IMR-90 (cell line): ENCODE measurements around the gene SRGN. TPM values are rescaled to one million over a fixed set of nuclear protein-coding genes. Genes with fewer than 3 reads are reported as not detected.

Experiments
- ATAC-seq: fragments of 200-7000 bp; cut with Tn5 transposase; 2 replicates; pipeline ENCODE4 v1.9.1; 2020; ENCODE audit warnings: low read depth, mild to moderate bottlenecking, moderate library complexity
- BruUV-seq: library from RNA; stranded (reverse); fragments of 400-500 nt; replicated peaks from 2 replicates; lab custom pipeline; 2021; lab: Mats Ljungman, UMichigan
- CTCF ChIA-PET: fragments of 300-600 bp; formaldehyde crosslinking; extraction: SDS; loops from one replicate; lab custom pipeline; 2021; ENCODE audit warnings: antibody characterized with exemption; lab: Yijun Ruan, JAX
- POLR2A ChIA-PET: fragments of 300-600 bp; sonication (Branson Sonifier 250); formaldehyde crosslinking; loops from one replicate; lab custom pipeline; 2022; ENCODE audit warnings: antibody characterized with exemption; ENCODE audit not compliant: unreplicated experiment; lab: Charles Lee
- DNase-seq: peaks from one replicate; pipeline ENCODE4 v3.0.0; 2013
- H2AFZ ChIP-seq: replicated peaks from 2 replicates; pipeline ENCODE3; 2013; ENCODE audit warnings: low read length, mild to moderate bottlenecking; ENCODE audit not compliant: poor library complexity
- H2AK5ac ChIP-seq: 2 replicates; pipeline ENCODE4 v1.6.1; 2013; ENCODE audit warnings: low read depth, low read length, inconsistent platforms
- H2AK9ac ChIP-seq: replicated peaks from 2 replicates; pipeline ENCODE3; 2013; ENCODE audit warnings: mild to moderate bottlenecking, low read depth, low read length, moderate library complexity; ENCODE audit not compliant: poor library complexity
- H2BK120ac ChIP-seq: 2 replicates; pipeline ENCODE4 v1.6.1; 2013; ENCODE audit warnings: low read depth, low read length, inconsistent platforms
- H2BK15ac ChIP-seq: 3 replicates; pipeline ENCODE4 v1.6.1; 2013; ENCODE audit warnings: low read depth, low read length, inconsistent platforms
- H2BK20ac ChIP-seq: 2 replicates; pipeline ENCODE4 v1.6.1; 2013; ENCODE audit warnings: low read depth, mild to moderate bottlenecking, inconsistent platforms, low read length, moderate library complexity
- H2BK5ac ChIP-seq: 2 replicates; pipeline ENCODE4 v1.6.1; 2013; ENCODE audit warnings: mild to moderate bottlenecking, low read depth, low read length, inconsistent platforms; ENCODE audit not compliant: poor library complexity, severe bottlenecking
- H3K14ac ChIP-seq: replicated peaks from 2 replicates; pipeline ENCODE4 v1.6.1; 2013; ENCODE audit warnings: low read depth, low read length, inconsistent platforms
- H3K18ac ChIP-seq: 2 replicates; pipeline ENCODE4 v1.6.1; 2013; ENCODE audit warnings: low read depth, low read length, control low read depth
- H3K23ac ChIP-seq: 2 replicates; pipeline ENCODE4 v1.6.1; 2013; ENCODE audit warnings: low read depth, low read length, inconsistent platforms
- H3K27ac ChIP-seq: 2 replicates; pipeline ENCODE4 v1.5.1; 2013; ENCODE audit warnings: mild to moderate bottlenecking, control low read depth, low read length; ENCODE audit not compliant: insufficient read depth
- H3K27me3 ChIP-seq: 2 replicates; pipeline ENCODE4 v1.6.1; 2013; ENCODE audit warnings: low read length; ENCODE audit not compliant: control insufficient read depth, insufficient read depth
- H3K36me3 ChIP-seq: 2 replicates; pipeline ENCODE4 v1.6.1; 2013; ENCODE audit warnings: low read length, mixed read lengths; ENCODE audit not compliant: control insufficient read depth, insufficient read depth
- H3K4ac ChIP-seq: 2 replicates; pipeline ENCODE4 v1.6.1; 2013; ENCODE audit warnings: low read depth, low read length, inconsistent platforms
- H3K4me1 ChIP-seq: 2 replicates; pipeline ENCODE4 v1.6.1; 2013; ENCODE audit warnings: low read length, mixed read lengths; ENCODE audit not compliant: control insufficient read depth, insufficient read depth
- H3K4me2 ChIP-seq: 2 replicates; pipeline ENCODE4 v1.6.1; 2013; ENCODE audit warnings: low read depth, mild to moderate bottlenecking, control low read depth, low read length, moderate library complexity
- H3K4me3 ChIP-seq: 2 replicates; pipeline ENCODE4 v1.5.1; 2013; ENCODE audit warnings: low read depth, mild to moderate bottlenecking, control low read depth, low read length, moderate library complexity; ENCODE audit not compliant: insufficient read depth
- H3K56ac ChIP-seq: 2 replicates; pipeline ENCODE4 v1.6.1; 2013; ENCODE audit warnings: low read length, inconsistent platforms; ENCODE audit not compliant: insufficient read depth; ENCODE audit errors: extremely low read depth
- H3K79me1 ChIP-seq, 2 experiments: 2 replicates each; pipeline ENCODE4 v1.6.1; 2013; ENCODE audit warnings: low read length in 2 of 2, inconsistent platforms in 1 of 2, low read depth in 1 of 2
- H3K9ac ChIP-seq: 2 replicates; pipeline ENCODE4 v1.6.1; 2013; ENCODE audit warnings: low read depth, low read length, control low read depth
- H3K9me1 ChIP-seq: 2 replicates; pipeline ENCODE4 v1.6.1; 2013; ENCODE audit warnings: low read length, inconsistent platforms; ENCODE audit not compliant: insufficient read depth
- H3K9me3 ChIP-seq: 2 replicates; pipeline ENCODE4 v1.6.1; 2013; ENCODE audit warnings: low read length; ENCODE audit not compliant: control insufficient read depth, insufficient read depth
- H4K20me1 ChIP-seq: 2 replicates; pipeline ENCODE4 v1.6.1; 2013; ENCODE audit warnings: low read length, inconsistent platforms; ENCODE audit not compliant: insufficient read depth
- H4K5ac ChIP-seq: 2 replicates; pipeline ENCODE4 v1.6.1; 2013; ENCODE audit warnings: mild to moderate bottlenecking, low read depth, low read length, control low read depth
- H4K8ac ChIP-seq, 2 experiments: 2 replicates each; pipeline ENCODE4 v1.6.1; 2013; ENCODE audit warnings: low read depth in 2 of 2, low read length in 2 of 2, control low read depth in 1 of 2, inconsistent platforms in 1 of 2
- H4K91ac ChIP-seq: 2 replicates; pipeline ENCODE4 v1.6.1; 2013; ENCODE audit warnings: low read depth, low read length, inconsistent platforms; ENCODE audit not compliant: insufficient read depth
- CEBPB ChIP-seq: IDR thresholded peaks from 2 replicates; pipeline ENCODE4 v1.6.1; 2012; ENCODE audit warnings: low read depth, low read length, improper control_type of control experiment
- CHD1 ChIP-seq: IDR thresholded peaks from 2 replicates; pipeline ENCODE4 v1.6.1; 2012; ENCODE audit warnings: low read depth, low read length, improper control_type of control experiment
- ELK1 ChIP-seq: fragments of 150-350 bp; IDR thresholded peaks from 2 replicates; pipeline ENCODE4 v1.6.1; 2016; ENCODE audit warnings: low read depth, mild to moderate bottlenecking, low read length, moderate library complexity, borderline replicate concordance
- MAFK ChIP-seq: IDR thresholded peaks from 2 replicates; pipeline ENCODE4 v1.6.1; 2012; ENCODE audit warnings: low read depth, low read length, improper control_type of control experiment
- MAZ ChIP-seq: IDR thresholded peaks from 2 replicates; pipeline ENCODE4 v1.6.1; 2012; ENCODE audit warnings: low read depth, mild to moderate bottlenecking, low read length, improper control_type of control experiment, moderate library complexity, borderline replicate concordance
- MXI1 ChIP-seq: IDR thresholded peaks from 2 replicates; pipeline ENCODE4 v1.6.1; 2012; ENCODE audit warnings: low read depth, mild to moderate bottlenecking, low read length, moderate library complexity, borderline replicate concordance
- POLR2A ChIP-seq: IDR thresholded peaks from 2 replicates; pipeline ENCODE4 v1.6.1; 2012; ENCODE audit warnings: mild to moderate bottlenecking, low read depth, low read length
- RAD21 ChIP-seq: IDR thresholded peaks from 2 replicates; pipeline ENCODE4 v1.6.1; 2012; ENCODE audit warnings: low read length, improper control_type of control experiment
- RCOR1 ChIP-seq: IDR thresholded peaks from 2 replicates; pipeline ENCODE4 v1.6.1; 2012; ENCODE audit warnings: mild to moderate bottlenecking, low read length, improper control_type of control experiment; ENCODE audit not compliant: insufficient replicate concordance
- RFX5 ChIP-seq: IDR thresholded peaks from 2 replicates; pipeline ENCODE4 v1.8.0; 2012; ENCODE audit warnings: low read depth, mild to moderate bottlenecking, low read length, moderate library complexity
- SMC3 ChIP-seq: fragments of 150-350 bp; IDR thresholded peaks from 2 replicates; pipeline ENCODE4 v1.6.1; 2016; ENCODE audit warnings: low read depth, mild to moderate bottlenecking, antibody characterized with exemption, low read length, moderate library complexity
- WGBS, 2 experiments: methylation state at CpG; one replicate each; pipeline versions ENCODE4 v1.1.5 to v1.1.7; 2013; ENCODE audit warnings: missing lambda C conversion rate in 2 of 2; ENCODE audit not compliant: insufficient read length in 1 of 2; ENCODE audit errors: extremely low coverage in 2 of 2; 5-methylcytosine and 5-hydroxymethylcytosine counted together
- dilution Hi-C: fragments of 300-500 bp; cut with HindIII; formaldehyde crosslinking; loops from one replicate; pipeline ENCODE4 v1.14.3; 2018; ENCODE audit warnings: low sequenced_read_pairs; ENCODE audit not compliant: unreplicated experiment
- in situ Hi-C: fragments of 300-500 bp; cut with MboI; formaldehyde crosslinking; loops from 3 replicates; pipeline ENCODE4 v1.14.3; 2019; ENCODE audit warnings: low sequenced_read_pairs, inconsistent platforms, mixed read lengths
- intact Hi-C: fragments of 100-400 bp; cut with micrococcal nuclease; formaldehyde crosslinking; loops from 2 replicates; pipeline ENCODE4 v1.10.0; 2022
- polyA plus RNA-seq, 3 experiments: library from polyadenylated mRNA; depleted of rRNA; stranded (reverse); fragments of >200 nt; gene quantifications; 2 replicates each; pipeline ENCODE4 v1.2.3, GENCODE V29; 2012; ENCODE audit warnings: low replicate concordance in 1 of 3
- total RNA-seq: library from RNA; depleted of rRNA; stranded (reverse); fragments of >200 nt; gene quantifications from 2 replicates; pipeline ENCODE4 v1.2.3, GENCODE V29; 2012

SRGN gene
- total and polyA plus RNA-seq, 2 of the 4 experiments (the other 2 are of a cell fraction): 33.3 to 41.4 TPM

GRCh38 chr10:69044546-69044945 is 43.4 kb upstream of the SRGN start:
- in situ Hi-C loops: no loop called here
- no peak overlapping the region for H3K23ac ChIP-seq
- no peaks in the 10 kb centered on the region for H3K9me3 ChIP-seq
- H4K20me1 ChIP-seq: no peaks in the 10 kb centered on the region
- H3K14ac ChIP-seq: 0 out of 2 replicates have a peak overlapping the region, but pooled peaks have one; percentile 14
- 0 out of 2 replicates have a peak overlapping the region, but pooled peaks have one; percentile 25 for H2BK120ac ChIP-seq
- H2BK15ac ChIP-seq: no peak overlapping the region
- H3K79me1 ChIP-seq: no peaks in the 10 kb centered on the region
- H3K4me1 ChIP-seq: peaks cover 11% of the 10 kb centered on the region
- H4K8ac ChIP-seq: peak overlapping the region in 1 of 2 experiments; percentile 77; a peak in 1 of 4 replicates
- no TSS peak for BruUV-seq
- ATAC-seq (no peak), DNase-seq (no peak)
- H2AK5ac ChIP-seq: no peak overlapping the region
- dilution Hi-C loops: no loop called here
- CTCF ChIA-PET: no interaction called here
- peak overlapping the region; percentile 7; the same call in 1 of the 2 replicates for H3K4ac ChIP-seq
- POLR2A ChIA-PET: no interaction called here
- H3K27me3 ChIP-seq: no peaks in the 10 kb centered on the region
- no peak overlapping the region for H3K9ac ChIP-seq
- H3K4me3 ChIP-seq: no peak overlapping the region
- intact Hi-C loops: no loop called here
- peaks cover 6% of the 10 kb centered on the region; the same call in 1 of the 2 replicates for H3K9me1 ChIP-seq
- H3K56ac ChIP-seq: no peak overlapping the region
- H3K18ac ChIP-seq: no peak overlapping the region
- H2BK20ac ChIP-seq: no peak overlapping the region
- H3K36me3 ChIP-seq: no peaks in the 10 kb centered on the region
- WGBS, 2 experiments: no CpG with 5 or more reads among the region's 1 CpG
- no peak overlapping the region for H4K5ac ChIP-seq
- H3K4me2 ChIP-seq: no peak overlapping the region
- H2AK9ac ChIP-seq: no peak overlapping the region
- H2AFZ ChIP-seq: peak overlapping the region; percentile 77
- H4K91ac ChIP-seq: no peak overlapping the region
- no peak overlapping the region for H2BK5ac ChIP-seq
- TF ChIP-seq RAD21: no peak
- TF ChIP-seq RFX5: no peak
- no peak for TF ChIP-seq CEBPB
- TF ChIP-seq MAZ: no peak
- no peak for TF ChIP-seq MXI1
- no peak for TF ChIP-seq MAFK
- TF ChIP-seq POLR2A: no peak
- no peak for TF ChIP-seq RCOR1
- no peak for TF ChIP-seq CHD1
- TF ChIP-seq SMC3: no peak
- TF ChIP-seq ELK1: no peak
- no peak overlapping the region for H3K27ac ChIP-seq
